OCI-M2 (cell line): ENCODE data around the gene RBM38.

Source experiments
- DNase-seq: peaks from one replicate; lab custom pipeline; 2025; ENCODE audit not compliant: unreplicated experiment; lab: John Stamatoyannopoulos, UW

Gene RBM38

GRCh38 chr20:57389695-57390603, 1.2 kb upstream of the RBM38 start:
- no peak for DNase-seq

- DNase-seq: no peak
Measured at GRCh38 chr20:57391439-57392301, 474 bp downstream of the RBM38 start.

- no peak for DNase-seq
Measured at GRCh38 chr20:57392512-57393271, 1.5 kb downstream of the RBM38 start.

- no peak for DNase-seq
Measured at GRCh38 chr20:57393321-57394120, 2.3 kb downstream of the RBM38 start.

GRCh38 chr20:57394121-57395082, 3.2 kb downstream of the RBM38 start:
- no peak for DNase-seq

GRCh38 chr20:57395111-57395966, 4.1 kb downstream of the RBM38 start:
- DNase-seq: no peak

- DNase-seq: no peak
Measured at GRCh38 chr20:57396212-57396983, 5.2 kb downstream of the RBM38 start.

GRCh38 chr20:57396984-57397692, 5.9 kb downstream of the RBM38 start:
- DNase-seq: no peak

GRCh38 chr20:57397693-57398108, 6.5 kb downstream of the RBM38 start:
- DNase-seq: no peak

GRCh38 chr20:57398231-57398821, 7.1 kb downstream of the RBM38 start:
- no peak for DNase-seq

GRCh38 chr20:57398901-57399535, 7.8 kb downstream of the RBM38 start:
- DNase-seq: no peak

GRCh38 chr20:57399587-57400155, 8.5 kb downstream of the RBM38 start:
- no peak for DNase-seq

GRCh38 chr20:57400231-57400701, 9.1 kb downstream of the RBM38 start:
- DNase-seq: no peak

GRCh38 chr20:57400821-57401564, 9.8 kb downstream of the RBM38 start:
- DNase-seq: no peak

- DNase-seq: no peak
Measured at GRCh38 chr20:57401565-57401918, 10.3 kb downstream of the RBM38 start.
